HG02623 (cell line): ENCODE measurements around the gene ZBTB39.
"Not testable (repeated sequence)": the region's sequence is repeated elsewhere in the genome, so short reads cannot be mapped to it uniquely, and the experiment has no call there.

ENCODE experiments used
- ATAC-seq: cut with Tn5 transposase; IDR thresholded peaks from one replicate; pipeline ENCODE4 v1.9.1; 2021; ENCODE audit warnings: moderate library complexity; ENCODE audit not compliant: unreplicated experiment

Gene ZBTB39

GRCh38 chr12:57031138-57031725, 24.9 kb upstream of the ZBTB39 start:
- no peak for ATAC-seq

- ATAC-seq, result no peak
These were observed 23.1 kb upstream of the ZBTB39 start for GRCh38 chr12:57029457-57029856.

GRCh38 chr12:57027805-57028153, 21.4 kb upstream of the ZBTB39 start:
- no peak for ATAC-seq

- ATAC-seq, result no peak
These were observed 20.9 kb upstream of the ZBTB39 start for GRCh38 chr12:57027011-57027804.

GRCh38 chr12:57025196-57025595, 18.9 kb upstream of the ZBTB39 start:
- ATAC-seq, result no peak

GRCh38 chr12:57022324-57022723, 16.0 kb upstream of the ZBTB39 start:
- not testable (repeated sequence) for ATAC-seq

GRCh38 chr12:57019983-57020719, 13.8 kb upstream of the ZBTB39 start:
- ATAC-seq, result no peak

- ATAC-seq, result no peak
These were observed 12.6 kb upstream of the ZBTB39 start for GRCh38 chr12:57018906-57019305.

- not testable (repeated sequence) for ATAC-seq
These were observed 12.0 kb upstream of the ZBTB39 start for GRCh38 chr12:57018353-57018752.

- ATAC-seq, result no peak
These were observed 10.0 kb upstream of the ZBTB39 start, which contains the start of gene TAC3 for GRCh38 chr12:57016348-57016747. Gene TAC3 (minus strand): TSS chr12:57016529. CDS start chr12:57015797, 732 bp downstream.

GRCh38 chr12:57012600-57013465, 6.5 kb upstream of the ZBTB39 start:
- peak; percentile 72 for ATAC-seq

- no peak for ATAC-seq
These were observed 5.4 kb upstream of the ZBTB39 start for GRCh38 chr12:57011438-57012424.

GRCh38 chr12:57010627-57011247, 4.4 kb upstream of the ZBTB39 start:
- no peak for ATAC-seq

GRCh38 chr12:57009949-57010626, 3.7 kb upstream of the ZBTB39 start:
- no peak for ATAC-seq

GRCh38 chr12:57008178-57008577, 1.8 kb upstream of the ZBTB39 start:
- no peak for ATAC-seq

GRCh38 chr12:57006809-57007475, 596 bp upstream of the ZBTB39 start:
- ATAC-seq, result no peak

GRCh38 chr12:57004651-57005050, 1.7 kb downstream of the ZBTB39 start:
- ATAC-seq, result no peak

- no peak for ATAC-seq
These were observed 3.0 kb downstream of the ZBTB39 start for GRCh38 chr12:57003395-57003794.
